ENCODE data around the gene JADE2.
"Not testable (repeated sequence)": the region's sequence is repeated elsewhere in the genome, so short reads cannot be mapped to it uniquely, and the experiment has no call there.

JADE2 gene

GRCh38 chr5:134490925-134491271 is 34.6 kb upstream of the JADE2 start:
- TF ChIP-seq, protein P1, sequence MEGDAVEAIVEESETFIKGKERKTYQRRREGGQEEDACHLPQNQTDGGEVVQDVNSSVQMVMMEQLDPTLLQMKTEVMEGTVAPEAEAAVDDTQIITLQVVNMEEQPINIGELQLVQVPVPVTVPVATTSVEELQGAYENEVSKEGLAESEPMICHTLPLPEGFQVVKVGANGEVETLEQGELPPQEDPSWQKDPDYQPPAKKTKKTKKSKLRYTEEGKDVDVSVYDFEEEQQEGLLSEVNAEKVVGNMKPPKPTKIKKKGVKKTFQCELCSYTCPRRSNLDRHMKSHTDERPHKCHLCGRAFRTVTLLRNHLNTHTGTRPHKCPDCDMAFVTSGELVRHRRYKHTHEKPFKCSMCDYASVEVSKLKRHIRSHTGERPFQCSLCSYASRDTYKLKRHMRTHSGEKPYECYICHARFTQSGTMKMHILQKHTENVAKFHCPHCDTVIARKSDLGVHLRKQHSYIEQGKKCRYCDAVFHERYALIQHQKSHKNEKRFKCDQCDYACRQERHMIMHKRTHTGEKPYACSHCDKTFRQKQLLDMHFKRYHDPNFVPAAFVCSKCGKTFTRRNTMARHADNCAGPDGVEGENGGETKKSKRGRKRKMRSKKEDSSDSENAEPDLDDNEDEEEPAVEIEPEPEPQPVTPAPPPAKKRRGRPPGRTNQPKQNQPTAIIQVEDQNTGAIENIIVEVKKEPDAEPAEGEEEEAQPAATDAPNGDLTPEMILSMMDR (IDR thresholded peaks at IDR 0.05): no peak
- Histone ChIP-seq H3K4me3 (ENCODE audit: low read depth in 1 of 2, low read length in 1 of 2) (no peak overlapping the region), H3K27ac (no peak overlapping the region), H3K9me3 (no peaks in the 10 kb centered on the region), H3K36me3 (no peaks in the 10 kb centered on the region), H3K4me1 (ENCODE audit: control insufficient read depth in 1 of 2, insufficient read depth in 1 of 2, low read depth in 1 of 2, low read length in 1 of 2) (peaks cover 22 to 24% of the 10 kb centered on the region in 2 experiments), H3K27me3 (no peaks in the 10 kb centered on the region)

DNA sequence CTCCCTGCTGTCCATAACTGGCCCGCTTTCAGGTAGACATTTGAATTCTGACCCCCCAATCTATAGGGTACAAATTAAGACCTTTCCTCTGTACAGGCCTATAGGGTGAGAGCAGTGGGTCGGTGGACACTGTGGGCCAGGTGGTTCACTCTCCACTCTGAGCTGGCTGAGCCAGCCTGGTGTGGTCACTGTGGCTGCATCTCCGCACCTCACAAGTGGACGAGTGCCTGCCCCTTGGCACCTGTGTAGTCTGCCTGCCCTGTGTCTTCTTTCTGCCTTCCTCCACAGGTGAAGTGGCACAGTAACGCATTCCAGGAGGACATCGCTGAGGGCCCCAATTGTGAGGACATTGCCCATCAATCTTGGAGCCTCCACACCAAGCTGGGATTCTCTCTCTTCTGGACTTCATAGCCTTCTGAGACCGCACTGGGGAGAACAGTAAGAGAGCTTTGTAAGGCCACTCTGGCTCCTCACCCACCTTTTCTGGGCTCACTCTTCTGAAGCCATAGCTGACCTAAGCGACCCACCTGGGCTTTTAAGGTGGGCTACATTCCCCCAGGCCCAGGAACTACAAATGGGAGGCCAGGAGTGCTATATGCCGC is 33.5 kb upstream of the JADE2 start:
- Histone ChIP-seq H3K27ac (no peak overlapping the region), H3K4me3 (ENCODE audit: low read depth in 1 of 2, low read length in 1 of 2) (no peak overlapping the region), H3K27me3 (no peaks in the 10 kb centered on the region), H3K9me3 (no peaks in the 10 kb centered on the region), H3K36me3 (no peaks in the 10 kb centered on the region), H3K4me1 (ENCODE audit: control insufficient read depth in 1 of 2, insufficient read depth in 1 of 2, low read depth in 1 of 2, low read length in 1 of 2) (peaks cover 22 to 24% of the 10 kb centered on the region in 2 experiments)
- TF ChIP-seq, protein P1 (IDR thresholded peaks at IDR 0.05): no peak

GRCh38 chr5:134492568-134492967 is 32.9 kb upstream of the JADE2 start:
- Histone ChIP-seq H3K9me3 (no peaks in the 10 kb centered on the region), H3K27ac (peak overlapping the region; percentile 15), H3K4me3 (ENCODE audit: low read depth in 1 of 2, low read length in 1 of 2) (no peak overlapping the region), H3K36me3 (no peaks in the 10 kb centered on the region), H3K4me1 (ENCODE audit: control insufficient read depth in 1 of 2, insufficient read depth in 1 of 2, low read depth in 1 of 2, low read length in 1 of 2) (peaks cover 22 to 24% of the 10 kb centered on the region in 2 experiments), H3K27me3 (no peaks in the 10 kb centered on the region)
- TF ChIP-seq, protein P1 (IDR thresholded peaks at IDR 0.05): no peak

- Histone ChIP-seq H3K4me3 (ENCODE audit: low read depth in 1 of 2, low read length in 1 of 2) (no peak overlapping the region), H3K36me3 (no peaks in the 10 kb centered on the region), H3K9me3 (no peaks in the 10 kb centered on the region), H3K27ac (no peak overlapping the region), H3K4me1 (ENCODE audit: control insufficient read depth in 1 of 2, insufficient read depth in 1 of 2, low read depth in 1 of 2, low read length in 1 of 2) (peaks cover 22 to 24% of the 10 kb centered on the region in 2 experiments), H3K27me3 (no peaks in the 10 kb centered on the region)
- TF ChIP-seq, protein P1 (IDR thresholded peaks at IDR 0.05): no peak
These were observed 31.9 kb upstream of the JADE2 start for GRCh38 chr5:134493461-134494055.

DNA sequence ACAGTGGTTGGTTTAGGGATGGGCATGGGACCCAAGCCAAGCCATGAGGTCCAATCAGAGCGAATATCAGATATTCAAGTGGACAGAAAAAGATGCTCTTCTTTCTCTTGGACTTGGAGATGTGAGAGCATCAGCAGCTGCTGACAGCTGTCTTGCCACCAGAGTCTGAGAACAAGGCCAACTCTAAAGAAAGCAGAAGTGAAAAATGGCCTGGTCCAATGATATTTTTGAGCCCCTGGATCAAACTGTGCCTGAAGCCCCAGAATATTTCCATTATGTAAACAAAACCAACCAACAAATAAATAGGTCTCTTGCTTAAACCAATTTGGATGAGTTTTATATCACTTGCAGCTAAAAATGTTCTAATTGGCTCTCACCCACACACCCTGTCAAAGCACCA is 30.7 kb upstream of the JADE2 start:
- TF ChIP-seq, protein P1 (IDR thresholded peaks at IDR 0.05): no peak
- H3K36me3 ChIP-seq: no peaks in the 10 kb centered on the region
- no peaks in the 10 kb centered on the region for H3K9me3 ChIP-seq

GRCh38 chr5:134499905-134500304 is 25.6 kb upstream of the JADE2 start:
- H3K36me3 ChIP-seq; H3K4me3 ChIP-seq (ENCODE audit: low read depth in 1 of 2, low read length in 1 of 2); H3K27me3 ChIP-seq; H3K27ac ChIP-seq; H3K9me3 ChIP-seq: not testable (repeated sequence)
- peaks cover 22 to 27% of the 10 kb centered on the region in 2 experiments for H3K4me1 ChIP-seq (ENCODE audit: control insufficient read depth in 1 of 2, insufficient read depth in 1 of 2, low read depth in 1 of 2, low read length in 1 of 2)

More for the DNA sequence above, 30.7 kb upstream of the JADE2 start:
- H3K4me3 ChIP-seq (ENCODE audit: low read depth in 1 of 2, low read length in 1 of 2): no peak overlapping the region
- H3K27me3 ChIP-seq: no peaks in the 10 kb centered on the region
- peaks cover 22 to 24% of the 10 kb centered on the region in 2 experiments for H3K4me1 ChIP-seq (ENCODE audit: control insufficient read depth in 1 of 2, insufficient read depth in 1 of 2, low read depth in 1 of 2, low read length in 1 of 2)
- no peak overlapping the region for H3K27ac ChIP-seq

Measured in neutrophil (primary cell).